ENCODE data around the gene BDH1.

DNA sequence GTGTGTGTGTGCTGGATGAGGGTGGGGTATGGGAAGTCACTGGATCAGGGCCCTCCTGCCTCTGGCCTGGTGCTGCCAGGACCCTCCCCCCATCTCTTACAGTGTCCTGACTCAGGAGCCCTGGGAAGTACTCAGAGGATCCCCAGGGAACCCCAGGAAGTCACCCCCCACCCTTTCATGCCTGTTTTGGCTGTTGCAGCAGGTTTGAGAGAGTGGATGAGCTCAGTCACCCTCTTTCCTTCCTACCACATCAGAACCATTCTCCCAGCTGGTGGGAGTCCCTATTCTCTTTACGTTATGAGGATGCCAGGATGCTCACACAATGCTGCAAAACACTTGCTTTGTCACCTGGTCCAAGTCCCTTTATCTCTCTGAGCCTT, 59.0 kb downstream of the BDH1 start:
- TF ChIP-seq, protein P1, sequence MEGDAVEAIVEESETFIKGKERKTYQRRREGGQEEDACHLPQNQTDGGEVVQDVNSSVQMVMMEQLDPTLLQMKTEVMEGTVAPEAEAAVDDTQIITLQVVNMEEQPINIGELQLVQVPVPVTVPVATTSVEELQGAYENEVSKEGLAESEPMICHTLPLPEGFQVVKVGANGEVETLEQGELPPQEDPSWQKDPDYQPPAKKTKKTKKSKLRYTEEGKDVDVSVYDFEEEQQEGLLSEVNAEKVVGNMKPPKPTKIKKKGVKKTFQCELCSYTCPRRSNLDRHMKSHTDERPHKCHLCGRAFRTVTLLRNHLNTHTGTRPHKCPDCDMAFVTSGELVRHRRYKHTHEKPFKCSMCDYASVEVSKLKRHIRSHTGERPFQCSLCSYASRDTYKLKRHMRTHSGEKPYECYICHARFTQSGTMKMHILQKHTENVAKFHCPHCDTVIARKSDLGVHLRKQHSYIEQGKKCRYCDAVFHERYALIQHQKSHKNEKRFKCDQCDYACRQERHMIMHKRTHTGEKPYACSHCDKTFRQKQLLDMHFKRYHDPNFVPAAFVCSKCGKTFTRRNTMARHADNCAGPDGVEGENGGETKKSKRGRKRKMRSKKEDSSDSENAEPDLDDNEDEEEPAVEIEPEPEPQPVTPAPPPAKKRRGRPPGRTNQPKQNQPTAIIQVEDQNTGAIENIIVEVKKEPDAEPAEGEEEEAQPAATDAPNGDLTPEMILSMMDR (IDR thresholded peaks at IDR 0.05) = no peak
- no peak for TF ChIP-seq EP300 (IDR thresholded peaks at IDR 0.05)
